Measurements from ENCODE around the gene ITGA6.

The ITGA6 gene

GRCh38 chr2:172452845-172453244 is 25.5 kb downstream of the ITGA6 start:
- Histone ChIP-seq H3K27ac (no peak overlapping the region), H3K9me3 (ENCODE audit: control insufficient read depth, low read length) (no peaks in the 10 kb centered on the region), H3K4me3 (ENCODE audit: low read depth, low read length) (no peak overlapping the region), H3K27me3 (ENCODE audit: control insufficient read depth, insufficient read depth, low read length) (no peaks in the 10 kb centered on the region), H3K79me2 (peaks cover 3% of the 10 kb centered on the region), H3K4me2 (ENCODE audit: low read length) (no peak overlapping the region), H2AFZ (no peak overlapping the region), H3K36me3 (ENCODE audit: control insufficient read depth, insufficient read depth, low read length) (no peaks in the 10 kb centered on the region), H3K4me1 (peaks cover 2% of the 10 kb centered on the region), H3K9ac (no peak overlapping the region)
- TF ChIP-seq CTCF (IDR thresholded peaks at IDR 0.05): no peak

GRCh38 chr2:172454404-172455120 is 27.2 kb downstream of the ITGA6 start:
- peaks cover 2% of the 10 kb centered on the region for H3K4me1 ChIP-seq
- peaks cover 3% of the 10 kb centered on the region for H3K79me2 ChIP-seq
- no peaks in the 10 kb centered on the region for H3K27me3 ChIP-seq (ENCODE audit: control insufficient read depth, insufficient read depth, low read length)
- H3K4me2 ChIP-seq (ENCODE audit: low read length): no peak overlapping the region
- H3K27ac ChIP-seq: no peak overlapping the region
- no peaks in the 10 kb centered on the region for H3K36me3 ChIP-seq (ENCODE audit: control insufficient read depth, insufficient read depth, low read length)
- H3K9me3 ChIP-seq (ENCODE audit: control insufficient read depth, low read length): no peaks in the 10 kb centered on the region
- TF ChIP-seq CTCF (IDR thresholded peaks at IDR 0.05): no peak
- H3K9ac ChIP-seq: no peak overlapping the region
- no peak overlapping the region for H2AFZ ChIP-seq
- H3K4me3 ChIP-seq (ENCODE audit: low read depth, low read length): no peak overlapping the region

- no peaks in the 10 kb centered on the region for H3K27me3 ChIP-seq (ENCODE audit: control insufficient read depth, insufficient read depth, low read length)
- TF ChIP-seq CTCF (IDR thresholded peaks at IDR 0.05): no peak
- H3K9ac ChIP-seq: no peak overlapping the region
- no peak overlapping the region for H3K4me2 ChIP-seq (ENCODE audit: low read length)
- H3K36me3 ChIP-seq (ENCODE audit: control insufficient read depth, insufficient read depth, low read length): no peaks in the 10 kb centered on the region
- H3K9me3 ChIP-seq (ENCODE audit: control insufficient read depth, low read length): no peaks in the 10 kb centered on the region
- no peak overlapping the region for H3K27ac ChIP-seq
- H3K4me1 ChIP-seq: peaks cover 2% of the 10 kb centered on the region
- H2AFZ ChIP-seq: no peak overlapping the region
- no peak overlapping the region for H3K4me3 ChIP-seq (ENCODE audit: low read depth, low read length)
- H3K79me2 ChIP-seq: peaks cover 3% of the 10 kb centered on the region
Measured at GRCh38 chr2:172455121-172455515, 27.7 kb downstream of the ITGA6 start.

GRCh38 chr2:172456002-172456401 is 28.6 kb downstream of the ITGA6 start:
- no peak overlapping the region for H2AFZ ChIP-seq
- H3K27me3 ChIP-seq (ENCODE audit: control insufficient read depth, insufficient read depth, low read length): no peaks in the 10 kb centered on the region
- no peak overlapping the region for H3K4me3 ChIP-seq (ENCODE audit: low read depth, low read length)
- H3K27ac ChIP-seq: no peak overlapping the region
- H3K79me2 ChIP-seq: no peaks in the 10 kb centered on the region
- TF ChIP-seq CTCF (IDR thresholded peaks at IDR 0.05): no peak
- H3K9me3 ChIP-seq (ENCODE audit: control insufficient read depth, low read length): no peaks in the 10 kb centered on the region
- H3K9ac ChIP-seq: no peak overlapping the region
- no peaks in the 10 kb centered on the region for H3K36me3 ChIP-seq (ENCODE audit: control insufficient read depth, insufficient read depth, low read length)
- peaks cover 2% of the 10 kb centered on the region for H3K4me1 ChIP-seq
- no peak overlapping the region for H3K4me2 ChIP-seq (ENCODE audit: low read length)

GRCh38 chr2:172457536-172457935 is 30.1 kb downstream of the ITGA6 start:
- Histone ChIP-seq H3K27me3 (ENCODE audit: control insufficient read depth, insufficient read depth, low read length) (no peaks in the 10 kb centered on the region), H3K79me2 (no peaks in the 10 kb centered on the region), H3K4me3 (ENCODE audit: low read depth, low read length) (no peak overlapping the region), H3K36me3 (ENCODE audit: control insufficient read depth, insufficient read depth, low read length) (no peaks in the 10 kb centered on the region), H3K9me3 (ENCODE audit: control insufficient read depth, low read length) (no peaks in the 10 kb centered on the region), H3K4me1 (peaks cover 2% of the 10 kb centered on the region), H3K9ac (no peak overlapping the region), H3K27ac (no peak overlapping the region), H2AFZ (no peak overlapping the region), H3K4me2 (ENCODE audit: low read length) (no peak overlapping the region)
- TF ChIP-seq CTCF (IDR thresholded peaks at IDR 0.05): no peak
